Suprapubic skin (tissue), 4 donors: ENCODE measurements around the gene HCN4. TPM values are rescaled to one million over a fixed set of nuclear protein-coding genes. Genes with fewer than 3 reads are reported as not detected.

ENCODE experiments used
- DNase-seq, 2 donors: peaks; one replicate each; pipeline ENCODE4 v3.0.0-alpha.2; 2019; ENCODE audit warnings: low spot score in 2 of 2
- H3K27ac ChIP-seq: fragments of 200-600 bp; sonication (generic); one replicate; pipeline ENCODE4 v1.5.1; 2019
- H3K27me3 ChIP-seq: fragments of 200-600 bp; sonication (generic); one replicate; pipeline ENCODE4 v1.5.1; 2019
- H3K36me3 ChIP-seq: fragments of 200-600 bp; sonication (generic); one replicate; pipeline ENCODE4 v1.5.1; 2019
- H3K4me1 ChIP-seq: fragments of 200-600 bp; sonication (generic); one replicate; pipeline ENCODE4 v1.5.1; 2019
- H3K4me3 ChIP-seq: fragments of 200-600 bp; sonication (generic); one replicate; pipeline ENCODE4 v1.5.1; 2019; ENCODE audit warnings: mild to moderate bottlenecking
- H3K9me3 ChIP-seq: fragments of 200-600 bp; sonication (generic); one replicate; pipeline ENCODE4 v1.5.1; 2019
- EP300 ChIP-seq: sonication (generic); formaldehyde crosslinking; IDR thresholded peaks from one replicate; pipeline ENCODE4 v1.6.1; 2017; ENCODE audit warnings: antibody characterized with exemption
- POLR2A ChIP-seq, 2 donors: fragments of 450-650 bp; IDR thresholded peaks; one replicate each; pipeline ENCODE4 v1.6.1; 2017; ENCODE audit warnings: antibody characterized with exemption in 2 of 2, mild to moderate bottlenecking in 2 of 2, moderate library complexity in 2 of 2
- POLR2AphosphoS5 ChIP-seq, 3 donors: sonication (generic); formaldehyde crosslinking; IDR thresholded peaks; one replicate each; pipeline ENCODE4 v1.6.1; 2017; ENCODE audit warnings: antibody characterized with exemption in 3 of 3
- WGBS: methylation state at CpG from one replicate; pipeline ENCODE4 v1.1.5; 2018; 5-methylcytosine and 5-hydroxymethylcytosine counted together
- total RNA-seq, 4 donors: library from RNA; depleted of rRNA; stranded (reverse); fragments of >200 nt; gene quantifications; one replicate each; pipeline ENCODE4 v1.1.0, GENCODE V29; 2016
- TF ChIP-seq, protein P1 (sequence below), 2 donors: fragments of 200-600 bp in 1 of 2; fragments of 450-650 bp in 1 of 2; sonication (generic) in 1 of 2; IDR thresholded peaks; one replicate each; pipeline ENCODE4 v1.5.1; 2016 to 2019; ENCODE audit warnings: antibody characterized with exemption in 2 of 2, mild to moderate bottlenecking in 1 of 2, moderate library complexity in 1 of 2

HCN4 gene
- total RNA-seq, 4 donors from 2014 or later = 0.17 TPM; not detected in 3

DNA sequence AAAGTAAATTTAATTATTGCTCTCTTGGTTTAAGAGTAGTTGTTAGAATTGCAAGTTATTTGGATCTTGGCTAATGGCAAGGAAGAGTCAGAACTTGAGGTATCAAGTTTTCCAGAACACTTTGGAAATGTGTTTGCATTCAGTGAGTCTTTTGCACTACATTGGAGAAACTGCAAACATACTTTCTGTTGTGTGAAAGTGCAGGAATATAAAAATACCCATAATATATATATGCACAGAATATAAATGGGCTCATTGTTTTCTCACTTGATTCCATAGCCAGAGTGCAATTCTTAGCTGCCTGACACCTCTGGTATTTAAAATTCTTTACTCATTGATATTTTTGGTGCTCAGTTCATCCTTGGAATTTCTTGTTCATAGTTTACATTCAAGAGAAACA, 92.9 kb downstream of the HCN4 start:
- Histone ChIP-seq H3K9me3 (no peaks in the 10 kb centered on the region), H3K4me3 (no peak overlapping the region), H3K36me3 (peaks cover 34% of the 10 kb centered on the region), H3K4me1 (no peaks in the 10 kb centered on the region), H3K27ac (no peak overlapping the region), H3K27me3 (no peaks in the 10 kb centered on the region)
- no peak for DNase-seq
- no peak for TF ChIP-seq POLR2AphosphoS5 (IDR thresholded peaks at IDR 0.05)
- no peak for TF ChIP-seq EP300
- TF ChIP-seq, protein P1, sequence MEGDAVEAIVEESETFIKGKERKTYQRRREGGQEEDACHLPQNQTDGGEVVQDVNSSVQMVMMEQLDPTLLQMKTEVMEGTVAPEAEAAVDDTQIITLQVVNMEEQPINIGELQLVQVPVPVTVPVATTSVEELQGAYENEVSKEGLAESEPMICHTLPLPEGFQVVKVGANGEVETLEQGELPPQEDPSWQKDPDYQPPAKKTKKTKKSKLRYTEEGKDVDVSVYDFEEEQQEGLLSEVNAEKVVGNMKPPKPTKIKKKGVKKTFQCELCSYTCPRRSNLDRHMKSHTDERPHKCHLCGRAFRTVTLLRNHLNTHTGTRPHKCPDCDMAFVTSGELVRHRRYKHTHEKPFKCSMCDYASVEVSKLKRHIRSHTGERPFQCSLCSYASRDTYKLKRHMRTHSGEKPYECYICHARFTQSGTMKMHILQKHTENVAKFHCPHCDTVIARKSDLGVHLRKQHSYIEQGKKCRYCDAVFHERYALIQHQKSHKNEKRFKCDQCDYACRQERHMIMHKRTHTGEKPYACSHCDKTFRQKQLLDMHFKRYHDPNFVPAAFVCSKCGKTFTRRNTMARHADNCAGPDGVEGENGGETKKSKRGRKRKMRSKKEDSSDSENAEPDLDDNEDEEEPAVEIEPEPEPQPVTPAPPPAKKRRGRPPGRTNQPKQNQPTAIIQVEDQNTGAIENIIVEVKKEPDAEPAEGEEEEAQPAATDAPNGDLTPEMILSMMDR (IDR thresholded peaks at IDR 0.05) = no peak

DNA sequence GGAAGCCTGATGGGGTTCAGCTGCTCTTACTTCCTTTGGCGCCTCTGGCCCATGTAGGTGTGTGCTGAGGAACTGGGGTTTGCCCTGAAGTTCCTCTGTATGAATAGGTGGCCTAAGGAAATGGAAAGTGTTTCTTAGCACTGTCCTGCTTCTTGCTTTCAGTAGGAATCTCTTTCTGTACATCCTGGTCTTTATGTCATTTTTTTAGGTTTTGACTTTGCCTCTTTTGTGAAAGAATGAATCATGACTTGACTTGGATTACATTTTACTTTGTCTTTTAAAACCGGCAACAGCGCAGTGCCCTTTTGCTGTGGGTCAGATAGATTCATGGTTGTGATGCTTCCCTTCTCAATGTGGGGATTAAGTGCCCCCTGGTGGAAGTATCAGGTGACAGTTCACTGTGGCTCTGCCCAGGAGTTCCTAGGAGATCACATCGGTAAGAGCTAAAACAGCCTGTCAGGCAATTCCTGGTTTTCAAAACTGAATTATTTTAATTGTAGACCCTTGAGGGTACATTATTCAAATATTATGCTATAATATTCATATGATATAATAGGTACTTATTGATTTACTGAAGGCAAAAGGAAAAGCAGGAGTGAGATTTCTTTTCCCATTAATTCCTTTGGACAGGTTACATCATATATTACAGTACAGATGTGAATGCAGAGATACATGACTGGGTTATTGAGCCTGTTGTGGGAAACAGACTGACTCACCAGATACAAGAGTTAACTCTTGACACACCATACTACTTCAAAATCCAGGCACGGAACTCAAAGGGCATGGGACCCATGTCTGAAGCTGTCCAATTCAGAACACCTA, 95.4 kb downstream of the HCN4 start:
- DNase-seq = no peak

DNA sequence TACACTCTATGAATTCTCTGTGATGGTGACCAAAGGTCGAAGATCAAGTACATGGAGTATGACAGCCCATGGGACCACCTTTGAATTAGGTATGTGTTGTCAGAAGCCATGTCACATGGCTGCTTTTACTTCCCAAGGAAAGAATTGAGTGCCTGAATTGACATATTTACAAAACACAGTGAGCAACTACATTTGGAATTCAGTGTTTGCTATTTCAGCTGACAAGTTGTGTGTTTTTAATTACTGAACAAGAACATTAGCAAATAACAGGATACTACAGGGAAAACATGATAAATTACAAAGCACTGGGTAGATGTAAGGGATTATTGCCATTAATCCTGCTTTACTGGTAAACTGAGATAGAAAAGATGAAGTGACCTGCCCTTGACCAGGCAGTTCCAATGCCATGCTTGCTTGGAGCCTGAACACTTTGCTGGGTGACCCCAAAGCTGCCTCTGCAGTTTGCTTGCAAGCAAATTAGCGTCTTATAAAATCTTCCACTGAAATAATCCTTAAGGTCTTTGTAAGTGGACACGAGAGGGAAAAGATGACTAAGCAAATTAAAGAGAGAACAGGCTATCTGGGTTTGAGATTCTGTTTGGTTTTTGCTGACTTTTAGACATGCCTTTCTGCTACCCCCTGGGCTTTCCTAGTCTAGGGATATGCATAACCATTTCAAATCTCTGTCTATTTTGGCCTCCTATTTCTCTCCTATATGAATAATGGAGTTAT, 98.2 kb downstream of the HCN4 start:
- 78% methylated on average over 3 of the region's 3 CpGs for WGBS
- TF ChIP-seq EP300 (no peak), POLR2A (IDR thresholded peaks at IDR 0.05) (no peak), POLR2AphosphoS5 (IDR thresholded peaks at IDR 0.05) (no peak)
- TF ChIP-seq, protein P1 (IDR thresholded peaks at IDR 0.05) = no peak
- no peak overlapping the region for H3K4me3 ChIP-seq
- no peak overlapping the region for H3K27ac ChIP-seq
- peaks cover 42% of the 10 kb centered on the region for H3K36me3 ChIP-seq
- DNase-seq = no peak
- no peaks in the 10 kb centered on the region for H3K9me3 ChIP-seq
- H3K4me1 ChIP-seq = no peaks in the 10 kb centered on the region
- H3K27me3 ChIP-seq = no peaks in the 10 kb centered on the region

More for the DNA sequence above, 95.4 kb downstream of the HCN4 start:
- H3K4me3 ChIP-seq = no peak overlapping the region
- no peak overlapping the region for H3K27ac ChIP-seq
- TF ChIP-seq, protein P1 (IDR thresholded peaks at IDR 0.05) = peak; percentile 65 to 66
- no peak for TF ChIP-seq POLR2A (IDR thresholded peaks at IDR 0.05)
- no peak for TF ChIP-seq POLR2AphosphoS5 (IDR thresholded peaks at IDR 0.05)
- no peak for TF ChIP-seq EP300
- WGBS = 39% methylated on average over 5 of the region's 5 CpGs
- no peaks in the 10 kb centered on the region for H3K4me1 ChIP-seq
- H3K27me3 ChIP-seq = no peaks in the 10 kb centered on the region
- no peaks in the 10 kb centered on the region for H3K9me3 ChIP-seq
- H3K36me3 ChIP-seq = peaks cover 34% of the 10 kb centered on the region

Other genes starting within 250 kb of the HCN4 start
- not detected for gene REC114, start 74.2 kb upstream of the HCN4 start, total RNA-seq